K562 (cell line): Measurements from ENCODE around the gene NECAP2. TPM values are rescaled to one million over a fixed set of nuclear protein-coding genes. Genes with fewer than 3 reads are reported as not detected.

Experiments
- EGR1 ChIP-seq: fragments of 450-650 bp; conservative IDR thresholded peaks from 2 replicates; pipeline ENCODE4 v1.6.1; 2017; ENCODE audit warnings: mild to moderate bottlenecking
- FOXK2 ChIP-seq, 2 experiments: fragments of 450-650 bp; IDR thresholded peaks in 1 of 2; conservative IDR thresholded peaks in 1 of 2; 2 replicates each; pipeline ENCODE4 v1.6.1; 2016; ENCODE audit warnings: low read depth in 2 of 2, mild to moderate bottlenecking in 1 of 2
- HDAC2 ChIP-seq: fragments of 450-650 bp; IDR thresholded peaks from 2 replicates; pipeline ENCODE4 v1.6.1; 2016; ENCODE audit warnings: mild to moderate bottlenecking
- HLTF ChIP-seq: fragments of 450-650 bp; IDR thresholded peaks from 2 replicates; pipeline ENCODE4 v1.6.1; 2016
- HSF4 ChIP-seq: fragments of 250-450 bp; sonication (Bioruptor Pico); IDR thresholded peaks from 2 replicates; pipeline ENCODE4 v2.1.2; 2022; ENCODE audit warnings: mild to moderate bottlenecking, moderate library complexity, borderline replicate concordance
- IFI16 ChIP-seq: fragments of 250-450 bp; sonication (Bioruptor Pico); IDR thresholded peaks from 2 replicates; pipeline ENCODE4 v2.1.2; 2022; ENCODE audit warnings: mild to moderate bottlenecking, inconsistent platforms
- KLF1 ChIP-seq: fragments of 450-650 bp; IDR thresholded peaks from 2 replicates; pipeline ENCODE4 v1.6.1; 2016; ENCODE audit warnings: missing genetic modification characterization, missing compliant biosample characterization
- MAZ ChIP-seq, 2 experiments: fragments of 450-650 bp in 1 of 2; sonication (generic) in 1 of 2; formaldehyde crosslinking; IDR thresholded peaks in 1 of 2; conservative IDR thresholded peaks in 1 of 2; 2 replicates each; pipeline versions ENCODE4 v1.4.0 to v1.5.0; 2020; ENCODE audit warnings: mild to moderate bottlenecking in 1 of 2, missing genetic modification reagents in 1 of 2
- MEIS2 ChIP-seq: fragments of 450-650 bp; IDR thresholded peaks from 2 replicates; pipeline ENCODE4 v1.6.1; 2014; ENCODE audit warnings: mild to moderate bottlenecking; ENCODE audit not compliant: partially characterized antibody
- NCOA6 ChIP-seq: fragments of 450-650 bp; IDR thresholded peaks from 2 replicates; pipeline ENCODE4 v1.6.1; 2017; ENCODE audit warnings: mild to moderate bottlenecking
- SNIP1 ChIP-seq: fragments of 450-650 bp; IDR thresholded peaks from 2 replicates; pipeline ENCODE4 v1.7.1; 2017; ENCODE audit warnings: low read depth, mild to moderate bottlenecking
- TCF7 ChIP-seq: sonication (generic); IDR thresholded peaks from 2 replicates; pipeline ENCODE4 v1.6.1; 2016; ENCODE audit warnings: antibody characterized with exemption, borderline replicate concordance
- ZNF384 ChIP-seq: IDR thresholded peaks from 2 replicates; pipeline ENCODE4 v1.6.1; 2012; ENCODE audit warnings: low read depth, low read length, improper control_type of control experiment
- ZNF586 ChIP-seq: fragments of 450-650 bp; formaldehyde crosslinking; conservative IDR thresholded peaks from 2 replicates; pipeline ENCODE4 v1.4.0; 2020; ENCODE audit warnings: mild to moderate bottlenecking, moderate library complexity
- polyA plus RNA-seq, 8 experiments: library from polyadenylated mRNA; depleted of rRNA in 4 of 8; stranded (reverse) in 5 of 8; unstranded in 3 of 8; fragments of >200 nt; fragmentation: Nextera tagmentation in 2 of 8; fragmentation: Illumina TruSeq in 1 of 8; extraction: Ambion mirVana in 2 of 8; extraction: Trizol in 1 of 8; gene quantifications; 2 replicates each; pipeline versions ENCODE4 v1.2.1 to v1.2.3, GENCODE V29; 2011 to 2014; ENCODE audit warnings: inconsistent platforms in 1 of 8, missing spikeins in 1 of 8
- total RNA-seq, 7 experiments: library from RNA; depleted of rRNA in 6 of 7; stranded (reverse); fragments of >200 nt in 6 of 7; fragmentation: Illumina TruSeq in 2 of 7; extraction: Trizol in 2 of 7; gene quantifications; 2 replicates each; pipeline versions ENCODE4 v1.2.1 to v1.2.3, GENCODE V29; 2011 to 2021; ENCODE audit warnings: low replicate concordance in 1 of 7
- TF ChIP-seq, protein P1 (sequence below), 2 experiments: fragments of 450-650 bp; IDR thresholded peaks; 2 replicates each; pipeline ENCODE4 v1.6.1; 2016; ENCODE audit warnings: mild to moderate bottlenecking in 2 of 2, borderline replicate concordance in 1 of 2, low read depth in 1 of 2, moderate library complexity in 1 of 2
- TF ChIP-seq, protein P2 (sequence below): fragments of 450-650 bp; IDR thresholded peaks from 2 replicates; pipeline ENCODE4 v1.7.1; 2018; ENCODE audit warnings: mild to moderate bottlenecking, low read depth; ENCODE audit not compliant: partially characterized antibody

Gene NECAP2
- total and polyA plus RNA-seq, 9 of the 15 experiments (the other 6 are each of a cell fraction or from before 2014, with no cell fraction given), result 22.7 to 107 (median 79.2) TPM

DNA sequence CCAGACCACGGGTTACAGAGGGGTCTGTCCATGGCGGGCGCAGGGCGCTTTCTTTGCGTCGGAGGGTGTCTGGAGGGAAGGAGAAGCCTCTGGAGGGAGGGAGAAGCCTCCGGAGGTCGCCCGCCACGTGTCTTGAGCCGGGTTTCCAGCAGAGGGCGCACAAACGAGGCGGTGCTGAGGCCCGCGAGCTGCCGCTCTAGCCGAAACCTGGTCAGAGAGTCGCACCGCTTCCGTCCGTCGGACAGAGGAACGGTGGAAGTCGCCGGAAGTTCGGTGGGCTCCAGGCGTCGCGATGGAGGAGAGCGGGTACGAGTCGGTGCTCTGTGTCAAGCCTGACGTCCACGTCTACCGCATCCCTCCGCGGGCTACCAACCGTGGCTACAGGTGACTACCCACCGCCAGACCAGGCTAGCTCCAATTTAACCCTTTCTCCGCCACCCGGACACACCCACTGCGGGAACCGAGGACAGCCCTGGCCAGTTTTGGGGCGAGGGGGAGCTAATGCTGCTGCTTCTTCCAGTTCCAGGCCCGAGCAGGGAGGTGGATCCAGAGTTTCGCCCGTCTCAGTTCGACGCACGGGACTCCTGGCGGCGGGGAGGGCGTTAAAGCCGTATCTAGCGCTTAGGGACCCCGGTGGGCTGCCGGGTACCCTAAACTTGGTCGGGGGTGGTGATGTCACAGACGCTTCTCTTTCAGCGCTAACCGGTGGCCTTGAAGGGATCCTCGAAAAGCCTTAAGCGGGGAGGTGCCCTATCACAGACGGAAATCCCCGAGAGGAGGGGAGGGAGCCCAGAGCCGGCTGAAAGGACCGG is at the start of gene NECAP2 (continued):
- TF ChIP-seq IFI16 (CRISPR knock-in tag) (no peak), NCOA6 (peak; percentile 84), EGR1 (0 out of 2 replicates have a peak, but pooled peaks have one; percentile 7), ZNF586 (CRISPR knock-in tag) (no peak), HDAC2 (peak; percentile 92), TCF7 (peak; percentile 58; the same call in 1 of the 2 replicates), FOXK2 (conservative IDR thresholded peaks at IDR 0.05 in 1 of 2, IDR thresholded peaks at IDR 0.05 in 1 of 2; ENCODE audit: low read depth in 2 of 2) (peak; percentile 56 to 72; a peak in 2 of 4 replicates), KLF1 (tag) (peak; percentile 85), HLTF (peak; percentile 87; the same call in 1 of the 2 replicates), HSF4 (CRISPR knock-in tag) (peak; percentile 48; the same call in 1 of the 2 replicates), SNIP1 (peak; percentile 95), MAZ (CRISPR knock-in tag; conservative IDR thresholded peaks at IDR 0.05 in 1 of 2, IDR thresholded peaks at IDR 0.05 in 1 of 2) (peak in 1 of 2 experiments; percentile 96; a peak in 3 of 4 replicates), ZNF384 (peak; percentile 64), MEIS2 (peak; percentile 27)
- TF ChIP-seq, protein P1, sequence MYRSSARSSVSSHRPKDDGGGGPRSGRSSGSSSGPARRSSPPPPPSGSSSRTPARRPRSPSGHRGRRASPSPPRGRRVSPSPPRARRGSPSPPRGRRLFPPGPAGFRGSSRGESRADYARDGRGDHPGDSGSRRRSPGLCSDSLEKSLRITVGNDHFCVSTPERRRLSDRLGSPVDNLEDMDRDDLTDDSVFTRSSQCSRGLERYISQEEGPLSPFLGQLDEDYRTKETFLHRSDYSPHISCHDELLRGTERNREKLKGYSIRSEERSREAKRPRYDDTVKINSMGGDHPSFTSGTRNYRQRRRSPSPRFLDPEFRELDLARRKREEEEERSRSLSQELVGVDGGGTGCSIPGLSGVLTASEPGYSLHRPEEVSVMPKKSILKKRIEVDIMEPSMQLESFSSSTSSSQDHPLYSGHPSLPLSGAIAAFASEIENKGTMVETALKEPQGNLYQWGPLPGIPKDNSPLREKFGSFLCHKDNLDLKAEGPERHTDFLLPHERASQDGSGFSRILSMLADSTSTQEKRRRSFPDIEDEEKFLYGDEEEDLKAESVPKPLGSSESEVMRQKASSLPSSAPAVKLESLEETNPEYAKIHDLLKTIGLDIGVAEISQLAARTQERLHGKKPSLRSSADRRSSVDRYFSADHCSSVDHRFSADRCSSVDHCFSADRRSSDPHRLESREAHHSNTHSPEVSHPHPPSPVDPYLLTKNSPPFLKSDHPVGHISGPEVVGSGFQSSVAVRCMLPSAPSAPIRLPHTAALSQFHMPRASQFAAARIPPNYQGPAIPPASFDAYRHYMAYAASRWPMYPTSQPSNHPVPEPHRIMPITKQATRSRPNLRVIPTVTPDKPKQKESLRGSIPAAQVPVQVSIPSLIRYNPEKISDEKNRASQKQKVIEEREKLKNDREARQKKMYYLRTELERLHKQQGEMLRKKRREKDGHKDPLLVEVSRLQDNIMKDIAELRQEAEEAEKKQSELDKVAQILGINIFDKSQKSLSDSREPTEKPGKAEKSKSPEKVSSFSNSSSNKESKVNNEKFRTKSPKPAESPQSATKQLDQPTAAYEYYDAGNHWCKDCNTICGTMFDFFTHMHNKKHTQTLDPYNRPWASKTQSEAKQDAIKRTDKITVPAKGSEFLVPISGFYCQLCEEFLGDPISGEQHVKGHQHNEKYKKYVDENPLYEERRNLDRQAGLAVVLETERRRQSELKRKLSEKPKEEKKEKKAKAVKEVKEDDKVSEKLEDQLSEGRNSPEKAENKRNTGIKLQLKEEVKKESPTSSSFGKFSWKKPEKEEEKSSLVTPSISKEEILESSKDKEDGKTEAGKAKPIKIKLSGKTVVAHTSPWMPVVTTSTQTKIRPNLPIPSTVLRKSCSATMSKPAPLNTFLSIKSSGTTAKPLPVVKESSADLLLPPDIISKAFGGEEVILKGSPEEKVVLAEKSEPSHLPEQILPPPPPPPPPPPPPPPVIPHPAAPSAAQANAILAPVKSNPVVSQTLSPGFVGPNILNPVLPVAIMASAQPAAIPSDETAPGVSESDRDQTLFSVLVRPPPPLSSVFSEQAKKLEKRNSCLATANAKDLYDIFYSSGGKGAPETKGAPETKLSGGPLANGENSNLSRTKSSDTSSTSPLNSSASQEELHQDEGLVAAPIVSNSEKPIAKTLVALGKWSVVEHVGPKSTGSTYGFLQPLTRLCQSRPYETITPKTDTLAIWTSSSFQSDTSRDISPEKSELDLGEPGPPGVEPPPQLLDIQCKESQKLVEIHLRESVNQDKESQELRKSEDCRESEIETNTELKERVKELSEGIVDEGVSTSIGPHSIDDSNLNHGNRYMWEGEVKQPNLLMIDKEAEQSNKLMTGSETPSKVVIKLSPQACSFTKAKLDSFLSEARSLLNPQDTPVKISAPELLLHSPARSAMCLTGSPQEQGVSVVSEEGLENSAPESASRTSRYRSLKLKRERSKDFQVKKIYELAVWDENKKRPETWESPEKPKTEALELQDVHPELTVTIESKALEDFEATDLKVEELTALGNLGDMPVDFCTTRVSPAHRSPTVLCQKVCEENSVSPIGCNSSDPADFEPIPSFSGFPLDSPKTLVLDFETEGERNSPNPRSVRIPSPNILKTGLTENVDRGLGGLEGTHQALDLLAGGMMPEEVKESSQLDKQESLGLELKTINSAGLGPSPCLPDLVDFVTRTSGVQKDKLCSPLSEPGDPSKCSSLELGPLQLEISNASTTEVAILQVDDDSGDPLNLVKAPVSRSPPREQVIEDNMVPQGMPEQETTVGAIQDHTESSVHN (IDR thresholded peaks at IDR 0.05; ENCODE audit: borderline replicate concordance in 1 of 2, low read depth in 1 of 2), result no peak
- TF ChIP-seq, protein P2, sequence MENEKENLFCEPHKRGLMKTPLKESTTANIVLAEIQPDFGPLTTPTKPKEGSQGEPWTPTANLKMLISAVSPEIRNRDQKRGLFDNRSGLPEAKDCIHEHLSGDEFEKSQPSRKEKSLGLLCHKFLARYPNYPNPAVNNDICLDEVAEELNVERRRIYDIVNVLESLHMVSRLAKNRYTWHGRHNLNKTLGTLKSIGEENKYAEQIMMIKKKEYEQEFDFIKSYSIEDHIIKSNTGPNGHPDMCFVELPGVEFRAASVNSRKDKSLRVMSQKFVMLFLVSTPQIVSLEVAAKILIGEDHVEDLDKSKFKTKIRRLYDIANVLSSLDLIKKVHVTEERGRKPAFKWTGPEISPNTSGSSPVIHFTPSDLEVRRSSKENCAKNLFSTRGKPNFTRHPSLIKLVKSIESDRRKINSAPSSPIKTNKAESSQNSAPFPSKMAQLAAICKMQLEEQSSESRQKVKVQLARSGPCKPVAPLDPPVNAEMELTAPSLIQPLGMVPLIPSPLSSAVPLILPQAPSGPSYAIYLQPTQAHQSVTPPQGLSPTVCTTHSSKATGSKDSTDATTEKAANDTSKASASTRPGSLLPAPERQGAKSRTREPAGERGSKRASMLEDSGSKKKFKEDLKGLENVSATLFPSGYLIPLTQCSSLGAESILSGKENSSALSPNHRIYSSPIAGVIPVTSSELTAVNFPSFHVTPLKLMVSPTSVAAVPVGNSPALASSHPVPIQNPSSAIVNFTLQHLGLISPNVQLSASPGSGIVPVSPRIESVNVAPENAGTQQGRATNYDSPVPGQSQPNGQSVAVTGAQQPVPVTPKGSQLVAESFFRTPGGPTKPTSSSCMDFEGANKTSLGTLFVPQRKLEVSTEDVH, result peak; percentile 81
